Smooth muscle cell of the umbilical artery (primary cell): ENCODE measurements around the gene COQ2. TPM values are rescaled to one million over a fixed set of nuclear protein-coding genes. Genes with fewer than 3 reads are reported as not detected.

Experiments
- total RNA-seq: library from RNA; depleted of rRNA; stranded (reverse); fragments of >200 nt; gene quantifications from 2 replicates; pipeline ENCODE4 v1.2.3, GENCODE V29; 2014

The COQ2 gene, protein sequence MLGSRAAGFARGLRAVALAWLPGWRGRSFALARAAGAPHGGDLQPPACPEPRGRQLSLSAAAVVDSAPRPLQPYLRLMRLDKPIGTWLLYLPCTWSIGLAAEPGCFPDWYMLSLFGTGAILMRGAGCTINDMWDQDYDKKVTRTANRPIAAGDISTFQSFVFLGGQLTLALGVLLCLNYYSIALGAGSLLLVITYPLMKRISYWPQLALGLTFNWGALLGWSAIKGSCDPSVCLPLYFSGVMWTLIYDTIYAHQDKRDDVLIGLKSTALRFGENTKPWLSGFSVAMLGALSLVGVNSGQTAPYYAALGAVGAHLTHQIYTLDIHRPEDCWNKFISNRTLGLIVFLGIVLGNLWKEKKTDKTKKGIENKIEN
- total RNA-seq, result 5.3 and 6.8 TPM in 2 replicates

GRCh38 chr4:83284193-83285054, at the start of gene COQ2:
COQ2 (minus strand) TSS chr4:83284798; CDS start chr4:83284764, 34 bp downstream.

Other genes starting within 250 kb of the COQ2 start
- gene COPS4, start 249.6 kb downstream of the COQ2 start, total RNA-seq, result 64.7 and 73.0 TPM in 2 replicates
- gene PLAC8, start 170.1 kb downstream of the COQ2 start, total RNA-seq, result not detected in 2 replicates
- gene HPSE, start 50.0 kb upstream of the COQ2 start, total RNA-seq, result 0.30 and 0.32 TPM in 2 replicates
- gene HELQ, start 171.0 kb upstream of the COQ2 start, total RNA-seq, result 12.2 and 17.8 TPM in 2 replicates
- gene MRPS18C, start 171.3 kb upstream of the COQ2 start, total RNA-seq, result 12.5 and 16.6 TPM in 2 replicates
- gene ABRAXAS1, start 200.3 kb upstream of the COQ2 start, total RNA-seq, result 10.1 and 15.3 TPM in 2 replicates